Measurements from ENCODE around the gene CCDC93. TPM values are rescaled to one million over a fixed set of nuclear protein-coding genes. Genes with fewer than 3 reads are reported as not detected.
A peak's percentile ranks its signal among the peaks of the same experiment; 100 is the strongest.

Gene CCDC93
- total RNA-seq, 6 experiments from 2014 or later = 12.5 to 15.9 (median 14.6) TPM

- DNase-seq (peak in 1 of 3 donors; percentile 29), ATAC-seq (peak; percentile 81 to 91 (median 87))
- no peaks in the 10 kb centered on the region for H3K4me1 ChIP-seq
- H3K27ac ChIP-seq = no peak overlapping the region
- H3K4me3 ChIP-seq = no peak overlapping the region
- WGBS (ENCODE audit: insufficient coverage, low coverage, low lambda C conversion rate, missing lambda C conversion rate) = 26% methylated on average over 4 of the region's 4 CpGs
- no peak for TF ChIP-seq POLR2A (IDR thresholded peaks at IDR 0.05)
- TF ChIP-seq, protein P1, sequence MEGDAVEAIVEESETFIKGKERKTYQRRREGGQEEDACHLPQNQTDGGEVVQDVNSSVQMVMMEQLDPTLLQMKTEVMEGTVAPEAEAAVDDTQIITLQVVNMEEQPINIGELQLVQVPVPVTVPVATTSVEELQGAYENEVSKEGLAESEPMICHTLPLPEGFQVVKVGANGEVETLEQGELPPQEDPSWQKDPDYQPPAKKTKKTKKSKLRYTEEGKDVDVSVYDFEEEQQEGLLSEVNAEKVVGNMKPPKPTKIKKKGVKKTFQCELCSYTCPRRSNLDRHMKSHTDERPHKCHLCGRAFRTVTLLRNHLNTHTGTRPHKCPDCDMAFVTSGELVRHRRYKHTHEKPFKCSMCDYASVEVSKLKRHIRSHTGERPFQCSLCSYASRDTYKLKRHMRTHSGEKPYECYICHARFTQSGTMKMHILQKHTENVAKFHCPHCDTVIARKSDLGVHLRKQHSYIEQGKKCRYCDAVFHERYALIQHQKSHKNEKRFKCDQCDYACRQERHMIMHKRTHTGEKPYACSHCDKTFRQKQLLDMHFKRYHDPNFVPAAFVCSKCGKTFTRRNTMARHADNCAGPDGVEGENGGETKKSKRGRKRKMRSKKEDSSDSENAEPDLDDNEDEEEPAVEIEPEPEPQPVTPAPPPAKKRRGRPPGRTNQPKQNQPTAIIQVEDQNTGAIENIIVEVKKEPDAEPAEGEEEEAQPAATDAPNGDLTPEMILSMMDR (IDR thresholded peaks at IDR 0.05) = peak; percentile 63 to 83 (median 78)
- no peaks in the 10 kb centered on the region for H3K27me3 ChIP-seq
- no peaks in the 10 kb centered on the region for H3K9me3 ChIP-seq
- no peaks in the 10 kb centered on the region for H3K36me3 ChIP-seq
- intact Hi-C loops (cut with DNase I) = no loop called here
Measured at GRCh38 chr2:118032169-118033013, 18.5 kb upstream of the CCDC93 start.

GRCh38 chr2:118031566-118031965 lies 17.7 kb upstream of the CCDC93 start:
- Histone ChIP-seq H3K27me3 (no peaks in the 10 kb centered on the region), H3K4me3 (no peak overlapping the region), H3K36me3 (no peaks in the 10 kb centered on the region), H3K27ac (no peak overlapping the region), H3K9me3 (no peaks in the 10 kb centered on the region), H3K4me1 (no peaks in the 10 kb centered on the region)
- ATAC-seq = no peak
- TF ChIP-seq, protein P1 (IDR thresholded peaks at IDR 0.05) = no peak
- no peak for TF ChIP-seq POLR2A (IDR thresholded peaks at IDR 0.05)
- DNase-seq = no peak
- intact Hi-C loops (cut with DNase I) = no loop called here

DNA sequence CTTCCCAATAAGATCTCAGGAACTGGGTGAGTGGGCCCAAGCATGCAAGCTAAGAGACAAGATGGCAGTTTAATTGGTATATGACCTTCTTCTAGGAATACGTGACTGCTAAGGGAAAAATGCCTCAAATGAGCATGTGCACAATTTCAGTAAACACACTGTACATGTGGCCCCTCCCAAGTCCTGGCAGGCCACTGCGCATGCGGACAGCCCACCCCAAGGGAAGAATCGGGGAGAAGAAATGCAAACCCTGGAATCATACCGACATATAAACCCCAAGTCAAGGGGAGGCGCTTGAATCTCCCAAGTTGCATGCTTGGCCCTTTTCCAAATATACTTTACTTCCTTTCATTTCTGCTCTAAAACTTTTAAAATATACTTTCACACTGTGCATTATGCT lies 15.2 kb upstream of the CCDC93 start:
- TF ChIP-seq, protein P1 (IDR thresholded peaks at IDR 0.05) = no peak
- TF ChIP-seq POLR2A (IDR thresholded peaks at IDR 0.05) = no peak
- ATAC-seq (no peak), DNase-seq (no peak)
- Histone ChIP-seq H3K27ac (no peak overlapping the region), H3K4me3 (no peak overlapping the region), H3K36me3 (no peaks in the 10 kb centered on the region), H3K27me3 (no peaks in the 10 kb centered on the region), H3K9me3 (no peaks in the 10 kb centered on the region), H3K4me1 (no peaks in the 10 kb centered on the region)
- WGBS (ENCODE audit: insufficient coverage, low coverage, low lambda C conversion rate, missing lambda C conversion rate) = 96% methylated on average over 6 of the region's 6 CpGs
- intact Hi-C loops (cut with DNase I) = no loop called here

- DNase-seq = no peak
- peaks cover 0 to 6% (median 0%) of the 10 kb centered on the region in 4 donors for H3K4me1 ChIP-seq
- no peak for ATAC-seq
Measured at GRCh38 chr2:118021356-118021755, 7.5 kb upstream of the CCDC93 start.

More at GRCh38 chr2:118021356-118021755, 7.5 kb upstream of the CCDC93 start:
- Histone ChIP-seq H3K27me3 (no peaks in the 10 kb centered on the region), H3K9me3 (no peaks in the 10 kb centered on the region), H3K27ac (no peak overlapping the region), H3K4me3 (no peak overlapping the region), H3K36me3 (no peaks in the 10 kb centered on the region)
- intact Hi-C loops (cut with DNase I) = no loop called here
- no peak for TF ChIP-seq POLR2A (IDR thresholded peaks at IDR 0.05)
- TF ChIP-seq, protein P1 (IDR thresholded peaks at IDR 0.05) = no peak
